Neural cell (in vitro differentiated cells): ENCODE data around the gene ATXN10.

ENCODE experiments used
- EP300 ChIP-seq: fragments of 450-650 bp; conservative IDR thresholded peaks from 2 replicates; pipeline ENCODE4 v1.6.1; 2014; ENCODE audit warnings: antibody characterized with exemption, mild to moderate bottlenecking, moderate library complexity; ENCODE audit not compliant: poor library complexity, severe bottlenecking
- EZH2 ChIP-seq: fragments of 200-600, 300-800 bp; shearing (Covaris generic), sonication (generic); IDR thresholded peaks from 2 replicates; pipeline ENCODE4 v1.6.1; 2014; ENCODE audit warnings: antibody characterized with exemption, low read length, borderline replicate concordance, mild to moderate bottlenecking; ENCODE audit not compliant: insufficient read depth, poor library complexity, severe bottlenecking

DNA sequence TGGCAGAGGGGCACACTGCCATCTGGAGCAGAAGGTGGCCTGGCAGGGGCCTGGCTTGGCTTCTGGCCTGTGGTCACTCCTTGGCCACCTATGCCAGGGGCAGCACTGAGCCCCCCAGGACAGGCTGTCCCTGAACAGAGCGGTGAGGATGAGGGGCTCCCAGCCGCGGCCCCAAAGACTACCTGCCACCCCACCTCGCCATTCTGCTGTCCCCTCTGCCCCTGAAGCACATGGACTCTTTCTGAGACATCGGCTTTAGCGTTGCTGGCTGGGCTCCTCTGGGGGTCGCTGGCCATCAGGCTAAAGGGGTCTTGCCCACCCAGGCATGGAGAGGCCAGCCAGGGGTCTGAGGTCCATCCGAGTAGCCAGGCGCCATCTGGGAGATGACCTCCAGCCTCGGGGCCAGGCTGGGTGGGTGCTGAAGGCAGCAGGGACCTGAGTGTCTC lies 217.5 kb downstream of the ATXN10 start:
- TF ChIP-seq EZH2 = no peak
- TF ChIP-seq EP300 = no peak
